NCI-H460 (cell line): ENCODE data around the gene CBX2. TPM values are rescaled to one million over a fixed set of nuclear protein-coding genes. Genes with fewer than 3 reads are reported as not detected.
"Not testable (repeated sequence)": the region's sequence is repeated elsewhere in the genome, so short reads cannot be mapped to it uniquely, and the experiment has no call there.

Source experiments
- DNase-seq: peaks from one replicate; pipeline ENCODE4 v3.0.0-alpha.2; 2016; ENCODE audit warnings: low read depth; ENCODE audit errors: extremely low read depth
- total RNA-seq: library from RNA; depleted of rRNA; stranded (reverse); fragments of >200 nt; shearing (Covaris generic); gene quantifications from 2 replicates; pipeline ENCODE4 v1.2.3, GENCODE V29; 2014

CBX2 gene
- total RNA-seq, 1 experiment from 2014 or later, result 23.7 TPM

GRCh38 chr17:79765708-79766107, 12.2 kb upstream of the CBX2 start:
- DNase-seq, result no peak

GRCh38 chr17:79769570-79770506, 8.1 kb upstream of the CBX2 start:
- DNase-seq, result peak; percentile 94

- DNase-seq, result no peak
Measured at GRCh38 chr17:79771276-79771675, 6.7 kb upstream of the CBX2 start.

- not testable (repeated sequence) for DNase-seq
Measured at GRCh38 chr17:79772726-79773125, 5.2 kb upstream of the CBX2 start.

- no peak for DNase-seq
Measured at GRCh38 chr17:79774561-79774975, 3.4 kb upstream of the CBX2 start.

- peak; percentile 47 for DNase-seq
Measured at GRCh38 chr17:79775632-79776031, 2.3 kb upstream of the CBX2 start.

- DNase-seq, result no peak
Measured at GRCh38 chr17:79776376-79777119, 1.4 kb upstream of the CBX2 start.

- DNase-seq, result peak; percentile 74
Measured at GRCh38 chr17:79777120-79777893, 641 bp upstream of the CBX2 start.

- no peak for DNase-seq
Measured at GRCh38 chr17:79778504-79779083, 646 bp downstream of the CBX2 start.

- DNase-seq, result no peak
Measured at GRCh38 chr17:79779084-79779529, 1.2 kb downstream of the CBX2 start.

GRCh38 chr17:79779661-79780365, 1.9 kb downstream of the CBX2 start:
- DNase-seq, result no peak

GRCh38 chr17:79781012-79781650, 3.2 kb downstream of the CBX2 start:
- no peak for DNase-seq

- DNase-seq, result no peak
Measured at GRCh38 chr17:79781736-79782575, 4.0 kb downstream of the CBX2 start.

- DNase-seq, result no peak
Measured at GRCh38 chr17:79783891-79784290, 5.9 kb downstream of the CBX2 start.

- DNase-seq, result no peak
Measured at GRCh38 chr17:79784353-79785016, 6.5 kb downstream of the CBX2 start.

GRCh38 chr17:79785017-79785899, 7.3 kb downstream of the CBX2 start:
- no peak for DNase-seq
